Measurements from ENCODE around the gene C9orf72.
"Not testable (repeated sequence)": the region's sequence is repeated elsewhere in the genome, so short reads cannot be mapped to it uniquely, and the experiment has no call there.

The C9orf72 gene

DNA sequence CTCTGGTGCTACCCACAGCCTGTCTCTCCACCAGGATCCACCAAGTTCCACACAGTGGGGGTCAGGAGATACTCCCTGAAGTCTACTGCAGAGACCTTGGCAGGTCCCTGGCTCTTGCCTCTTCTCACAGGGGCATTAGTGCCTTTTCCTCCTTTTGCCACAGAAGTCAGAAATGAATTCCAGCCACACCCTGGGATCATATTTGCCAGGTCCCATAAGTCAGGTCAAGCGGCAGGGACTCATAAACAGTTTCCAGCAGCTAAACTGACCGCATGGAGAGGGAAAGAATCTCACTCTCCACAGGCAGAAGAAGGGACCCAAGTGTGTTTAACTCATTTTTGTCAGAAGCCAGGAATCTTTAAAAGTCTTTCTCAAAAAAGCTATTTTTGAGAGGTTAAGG lies 62.5 kb downstream of the C9orf72 start:
- DNase-seq, result no peak

DNA sequence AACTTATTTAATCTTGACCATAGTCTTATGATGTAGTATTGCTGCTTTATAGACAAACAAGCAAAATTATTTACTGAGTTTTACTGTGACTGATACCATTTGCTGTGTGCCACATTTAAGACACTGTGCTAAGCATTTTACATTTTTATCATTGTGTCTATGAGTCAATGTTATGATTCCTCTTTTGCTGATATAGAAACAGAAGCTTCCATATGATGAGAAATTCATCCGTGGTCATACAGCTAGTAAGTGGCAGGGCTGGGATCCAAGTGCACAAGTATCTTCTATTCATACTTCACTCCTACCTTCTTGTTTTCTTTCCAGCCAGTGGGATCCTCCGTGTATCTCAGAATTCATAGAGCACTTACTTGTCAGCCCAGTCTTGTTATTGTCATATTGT lies 66.3 kb downstream of the C9orf72 start:
- no peak for DNase-seq

DNA sequence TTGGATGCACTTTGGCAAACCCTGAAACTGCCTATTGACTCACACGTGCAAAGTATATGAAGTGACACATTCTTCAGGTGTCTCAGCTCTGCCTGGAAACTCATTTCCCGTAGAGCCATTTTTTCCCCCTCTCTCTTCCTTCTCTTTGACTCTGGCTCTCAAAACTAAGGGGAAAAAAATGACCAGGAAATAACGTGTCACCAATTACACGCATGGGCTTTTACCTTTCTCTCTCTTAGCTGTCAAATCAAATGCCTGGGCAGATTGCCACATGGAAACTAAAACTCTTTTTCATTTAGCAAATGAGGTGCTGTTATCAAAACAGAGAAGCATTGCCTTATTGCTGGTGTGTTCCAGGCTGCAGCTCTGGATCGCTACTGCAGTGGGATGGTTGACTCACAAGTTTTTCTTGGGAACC lies 67.5 kb downstream of the C9orf72 start:
- DNase-seq, result no peak

DNA sequence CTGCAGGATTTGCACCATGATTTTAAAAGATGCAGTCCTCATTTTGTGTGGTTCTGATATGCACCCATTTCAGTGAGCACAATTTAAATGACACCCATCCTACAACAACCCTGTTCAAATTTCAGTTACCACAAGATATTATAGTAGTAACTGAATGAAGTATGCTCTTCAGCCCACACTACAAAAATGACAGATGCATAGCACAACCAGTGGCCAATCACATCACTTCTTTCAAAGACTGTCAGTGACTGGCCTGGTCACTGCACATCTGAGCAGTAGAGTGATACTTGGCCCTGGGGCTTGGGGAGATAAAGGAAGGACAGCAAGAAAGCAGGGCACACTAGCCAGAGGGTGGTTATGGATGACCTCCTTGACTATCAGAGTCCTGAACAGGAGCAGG lies 69.0 kb downstream of the C9orf72 start:
- DNase-seq, result no peak

DNA sequence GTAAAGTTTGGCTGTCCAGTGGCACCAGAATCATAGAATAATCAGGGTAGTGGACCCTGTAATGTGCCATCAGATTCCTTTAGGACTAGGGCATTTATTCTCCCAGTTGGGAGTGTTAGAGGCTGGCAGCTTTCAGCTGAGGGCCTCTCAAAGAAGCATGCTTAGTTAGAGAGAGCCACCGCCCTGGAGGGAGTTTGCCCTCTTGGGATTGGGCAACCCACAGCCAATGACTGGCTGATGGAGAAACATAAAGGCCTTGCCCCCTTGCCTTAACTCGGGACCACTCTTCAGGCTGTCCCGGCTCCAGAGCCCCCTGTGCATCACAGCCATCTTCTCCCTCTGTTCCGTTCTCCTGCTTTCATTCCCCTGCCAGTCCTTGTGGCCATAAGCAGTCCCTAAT lies 69.7 kb downstream of the C9orf72 start:
- DNase-seq, result no peak

DNA sequence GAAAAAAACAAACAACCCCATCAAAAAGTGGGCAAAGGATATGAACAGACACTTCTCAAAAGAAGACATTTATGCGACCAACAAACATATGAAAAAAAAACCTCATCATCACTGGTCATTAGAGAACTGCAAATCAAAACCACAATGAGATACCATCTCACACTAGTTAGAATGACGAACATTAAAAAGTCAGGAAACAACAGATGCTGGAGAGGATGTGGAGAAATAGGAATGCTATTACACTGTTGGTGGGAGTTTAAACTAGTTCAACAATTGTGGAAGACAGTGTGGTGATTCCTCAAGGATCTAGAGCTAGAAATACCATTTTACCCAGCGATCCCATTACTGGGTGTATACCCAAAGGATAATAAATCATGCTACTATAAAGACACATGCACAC lies 72.4 kb downstream of the C9orf72 start:
- DNase-seq, result not testable (repeated sequence)

DNA sequence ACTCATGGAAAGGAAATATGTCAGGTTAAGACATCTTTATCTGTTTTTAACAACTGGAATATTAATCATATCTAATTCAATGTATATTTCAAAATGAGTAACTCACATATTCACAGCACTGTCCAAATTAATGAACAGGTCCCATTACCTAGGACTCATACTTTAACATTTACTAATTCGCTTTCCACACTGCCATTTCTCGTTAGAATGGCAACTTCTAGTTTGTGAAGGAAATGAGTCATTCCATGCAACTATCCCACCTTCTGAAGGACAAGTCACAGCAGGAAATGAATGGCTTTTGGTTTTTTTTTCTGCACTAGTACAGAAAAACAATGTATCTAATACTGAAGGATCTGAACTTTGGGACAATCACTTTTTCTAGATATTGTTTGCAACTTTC lies 73.8 kb downstream of the C9orf72 start:
- no peak for DNase-seq

DNA sequence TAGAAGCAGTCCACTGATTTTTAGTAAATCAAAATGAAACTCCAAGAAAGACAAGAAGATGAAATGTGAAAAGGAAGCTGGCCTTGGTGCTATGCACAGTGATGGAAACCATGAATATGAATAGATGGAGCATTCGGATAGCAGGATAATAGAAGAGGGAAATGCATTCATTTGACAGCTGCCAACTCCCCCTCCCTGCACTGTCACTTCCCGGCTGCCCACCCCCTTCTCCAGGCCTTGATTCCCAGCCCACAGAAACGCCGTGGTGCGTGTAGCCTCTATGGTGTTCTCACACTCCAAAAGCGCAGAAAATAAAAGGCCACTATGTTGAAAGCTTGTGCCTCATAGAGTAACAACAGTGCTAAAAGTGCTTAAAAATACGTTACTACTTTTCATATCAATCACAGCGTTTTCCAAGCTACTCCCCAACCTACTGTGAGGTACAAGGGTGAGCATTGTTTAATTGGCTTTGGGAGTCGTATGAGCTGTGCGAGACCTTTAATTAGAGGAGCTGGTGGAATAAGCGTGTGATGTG lies 75.3 kb downstream of the C9orf72 start:
- no peak for DNase-seq

Measured in activated CD8-positive, alpha-beta memory T cell treated with anti-CD3 and anti-CD28 coated beads, Interleukin-2, amount 50 U/mL, for 48 hours (primary cell).